Stimulated activated CD8-positive, alpha-beta memory T cell treated with anti-CD3 and anti-CD28 coated beads, Interleukin-12 subunit alpha, Interleukin-12 subunit beta, amount 100 ng/mL, for 24 hours (primary cell): ENCODE measurements around the gene SCLT1.

Source experiments
- DNase-seq: peaks from one replicate; pipeline ENCODE4 v3.0.0-alpha.2; 2020; ENCODE audit errors: extremely low read depth

SCLT1 gene

DNA sequence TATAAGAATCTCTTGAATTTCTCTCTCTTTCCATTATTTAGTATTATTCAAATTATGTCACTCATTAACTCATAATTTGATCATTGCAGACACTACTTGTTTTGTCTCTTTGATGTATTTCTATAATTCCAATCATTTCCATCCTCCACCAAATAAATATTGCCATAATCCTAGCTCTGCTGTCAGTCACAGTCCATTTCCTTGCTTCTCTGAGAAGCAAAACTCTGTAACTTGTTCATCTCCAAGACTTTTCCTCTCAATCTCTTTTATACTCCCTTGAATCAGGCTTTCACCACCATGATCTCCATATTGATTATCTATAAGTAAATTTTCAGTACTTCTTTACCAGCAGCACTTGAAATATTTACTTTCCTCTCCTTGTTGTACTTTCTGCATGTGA lies 135.9 kb downstream of the SCLT1 start:
- no peak for DNase-seq

- no peak for DNase-seq
These were observed 137.6 kb downstream of the SCLT1 start for GRCh38 chr4:128955751-128956150.

GRCh38 chr4:128954941-128955340 lies 138.4 kb downstream of the SCLT1 start:
- no peak for DNase-seq

GRCh38 chr4:128951316-128951715 lies 142.0 kb downstream of the SCLT1 start:
- DNase-seq = no peak

- DNase-seq = no peak
These were observed 142.5 kb downstream of the SCLT1 start for GRCh38 chr4:128950796-128951195.

- no peak for DNase-seq
These were observed 146.4 kb downstream of the SCLT1 start for GRCh38 chr4:128946916-128947315.

DNA sequence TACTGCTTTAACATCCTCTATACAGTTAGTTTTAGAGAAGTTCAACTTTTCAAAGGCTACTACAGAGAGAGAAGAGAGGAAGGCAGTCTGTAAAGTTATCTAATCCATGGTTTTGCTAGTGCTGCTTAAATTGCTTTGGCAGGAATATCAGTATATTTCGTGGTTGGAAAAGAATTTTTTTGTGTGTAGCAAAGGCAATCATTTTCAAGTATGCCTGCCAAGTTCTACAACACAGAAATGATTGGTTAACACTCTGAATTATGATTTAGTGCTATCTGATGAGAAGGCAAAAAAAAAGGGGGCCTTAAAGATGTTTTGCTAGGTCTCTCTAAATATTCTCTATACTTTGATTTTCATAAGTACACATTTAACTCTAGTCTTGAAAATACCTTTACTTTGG lies 150.7 kb downstream of the SCLT1 start:
- DNase-seq = no peak

GRCh38 chr4:128940971-128941370 lies 152.4 kb downstream of the SCLT1 start:
- no peak for DNase-seq

GRCh38 chr4:128930051-128930450 lies 163.3 kb downstream of the SCLT1 start:
- no peak for DNase-seq

DNA sequence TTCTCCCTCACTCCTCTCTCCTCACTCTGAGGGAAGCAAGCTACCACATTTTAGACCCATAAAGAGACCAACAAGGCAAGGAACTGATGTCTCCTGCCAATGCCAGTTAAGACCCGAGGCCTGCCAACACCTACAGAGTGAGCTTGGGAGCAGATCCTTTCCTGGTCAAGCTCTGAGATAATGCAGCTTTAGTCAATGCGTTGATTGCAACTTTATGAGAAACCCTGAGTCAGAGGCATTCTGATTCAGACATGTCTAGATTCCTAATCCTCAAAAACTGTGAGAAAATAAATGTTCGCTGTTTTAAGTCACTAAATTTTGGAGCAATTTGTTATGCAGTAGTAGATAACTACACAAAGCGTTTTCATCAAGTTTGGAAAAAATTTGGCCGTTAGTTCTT lies 168.4 kb downstream of the SCLT1 start:
- no peak for DNase-seq

GRCh38 chr4:128921954-128922353 lies 171.4 kb downstream of the SCLT1 start:
- no peak for DNase-seq

GRCh38 chr4:128917781-128918180 lies 175.6 kb downstream of the SCLT1 start:
- DNase-seq = no peak

- no peak for DNase-seq
These were observed 176.5 kb downstream of the SCLT1 start for GRCh38 chr4:128916832-128917231.

- no peak for DNase-seq
These were observed 177.8 kb downstream of the SCLT1 start for GRCh38 chr4:128915544-128915943.

DNA sequence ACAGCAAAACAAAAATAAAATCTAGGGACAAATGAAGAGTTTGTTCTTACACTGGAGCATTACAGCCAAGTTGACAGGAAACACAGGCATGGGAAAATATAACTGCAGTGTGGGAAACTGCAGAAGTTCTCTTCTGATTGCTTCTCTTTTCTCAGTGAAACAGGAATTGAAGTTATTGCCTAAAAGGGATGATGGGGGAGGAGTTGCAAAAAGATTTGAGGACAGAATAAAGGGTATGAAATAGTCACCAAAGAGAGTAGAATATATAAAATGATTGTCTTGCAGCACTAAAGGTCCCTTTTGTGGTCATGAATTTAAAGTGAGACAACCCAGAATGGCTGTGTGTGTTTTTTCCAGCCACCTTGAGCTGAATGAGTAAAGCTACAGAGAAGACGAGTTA lies 180.1 kb downstream of the SCLT1 start:
- no peak for DNase-seq

DNA sequence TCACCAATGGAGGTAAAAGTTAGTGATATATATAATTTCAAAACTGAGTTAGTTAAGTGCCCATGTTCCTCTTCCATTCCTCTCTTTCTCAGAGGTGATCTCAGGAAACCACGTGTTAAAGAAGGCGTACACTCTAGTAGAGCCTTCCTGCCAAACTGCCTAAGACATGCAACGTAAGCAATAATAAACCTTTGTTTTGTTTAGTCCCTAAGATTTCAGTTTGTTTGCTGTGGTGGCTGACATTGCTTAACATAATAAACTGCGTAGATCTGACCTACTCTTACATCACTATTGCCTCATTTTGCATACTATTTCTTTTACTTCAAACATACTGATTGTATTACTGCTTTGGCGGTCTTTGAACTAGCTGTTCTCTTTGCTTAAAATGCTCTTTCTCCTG lies 184.6 kb downstream of the SCLT1 start:
- DNase-seq = no peak

GRCh38 chr4:128907981-128908380 lies 185.4 kb downstream of the SCLT1 start:
- DNase-seq = no peak

DNA sequence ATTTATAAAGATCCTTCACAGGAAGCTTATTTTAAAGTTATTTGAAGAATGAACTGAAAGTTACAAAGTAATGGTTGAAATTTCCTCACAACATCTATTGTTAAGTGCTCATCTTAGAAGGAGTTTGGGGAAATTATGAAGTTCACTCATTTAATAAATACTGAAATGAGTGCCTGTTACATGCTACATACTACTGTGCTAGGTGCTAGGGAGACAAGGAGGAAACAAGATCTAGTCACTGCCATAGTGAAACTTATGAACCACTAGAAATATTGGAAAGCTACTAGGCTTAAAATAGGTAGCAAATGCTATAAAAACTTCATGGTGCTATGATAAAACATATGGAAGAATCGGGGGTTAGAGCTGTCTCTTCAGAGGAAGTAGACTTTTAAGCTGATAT lies 186.8 kb downstream of the SCLT1 start:
- no peak for DNase-seq

DNA sequence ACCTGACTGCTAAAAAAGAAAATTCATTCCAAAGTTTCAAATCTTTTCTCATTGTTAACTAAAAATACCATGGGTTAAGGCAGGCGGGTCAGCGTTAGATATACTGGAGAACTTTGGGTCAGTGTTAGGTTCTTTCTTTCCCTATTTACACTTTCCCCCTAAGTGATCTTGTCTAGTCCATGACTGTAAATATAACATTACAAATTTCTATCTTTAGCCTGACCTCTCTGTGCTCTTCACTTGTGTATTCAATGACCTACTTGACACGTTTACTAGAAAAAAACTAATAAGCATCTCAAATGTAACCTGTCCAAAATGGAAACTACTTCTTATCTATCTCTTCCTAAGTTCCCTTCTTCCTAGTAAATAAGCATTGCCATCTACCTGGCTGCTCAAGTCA lies 188.5 kb downstream of the SCLT1 start:
- DNase-seq = no peak

DNA sequence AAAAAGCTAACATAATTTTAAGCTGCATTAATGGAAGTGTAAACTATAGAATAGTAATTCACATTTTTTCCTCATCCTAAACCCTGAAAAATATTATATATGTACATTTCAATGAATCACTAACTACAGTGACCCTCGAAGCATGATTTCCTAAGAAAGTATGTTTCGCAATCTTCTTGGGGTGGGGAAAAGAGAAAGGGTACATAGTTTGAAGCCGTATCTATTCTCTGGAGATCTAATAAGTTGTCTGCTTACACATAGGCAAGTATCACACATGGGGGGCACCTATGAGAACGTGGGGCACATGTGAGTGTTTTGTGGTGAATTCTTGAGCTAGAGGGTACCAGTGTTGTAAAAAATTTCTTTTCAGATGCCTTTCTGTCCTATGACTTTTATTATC lies 212.7 kb downstream of the SCLT1 start:
- no peak for DNase-seq

DNA sequence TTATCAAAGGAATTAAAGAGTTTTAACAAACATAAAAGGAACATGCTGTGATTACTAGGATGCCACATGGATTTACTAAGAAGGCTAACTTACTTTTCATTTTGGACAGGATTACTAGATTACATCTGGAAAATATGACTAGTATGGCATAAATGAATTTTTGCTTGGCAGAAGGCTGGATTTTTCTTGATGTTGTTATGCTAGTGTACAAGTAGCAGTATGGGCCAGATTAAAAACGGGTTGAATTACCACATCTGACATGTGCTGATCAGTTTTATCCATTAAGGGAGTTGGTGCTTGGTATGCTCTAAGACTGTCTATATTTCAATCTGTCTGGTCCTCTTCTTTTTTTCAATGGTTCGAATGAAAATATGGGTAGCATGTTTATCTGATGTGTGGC lies 213.4 kb downstream of the SCLT1 start:
- no peak for DNase-seq

- DNase-seq = no peak
These were observed 214.1 kb downstream of the SCLT1 start for GRCh38 chr4:128879283-128879682.

DNA sequence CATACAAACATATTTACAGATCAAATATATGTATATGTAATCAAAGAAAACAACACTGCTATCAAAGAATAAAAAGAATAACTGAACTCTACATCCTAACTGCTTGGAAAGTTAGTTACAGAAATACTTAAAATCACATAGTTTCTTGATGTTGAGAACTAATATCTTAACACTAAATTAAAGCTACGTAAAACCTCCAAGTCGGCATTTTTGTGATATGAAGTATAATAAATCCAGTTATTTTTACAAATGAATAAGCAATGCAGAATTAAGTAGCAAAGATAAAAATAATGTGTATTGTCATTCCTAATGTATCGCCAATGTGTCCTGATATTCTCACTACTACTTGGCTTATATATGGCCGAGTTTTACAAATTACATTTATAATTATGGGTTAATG lies 215.4 kb downstream of the SCLT1 start:
- no peak for DNase-seq

DNA sequence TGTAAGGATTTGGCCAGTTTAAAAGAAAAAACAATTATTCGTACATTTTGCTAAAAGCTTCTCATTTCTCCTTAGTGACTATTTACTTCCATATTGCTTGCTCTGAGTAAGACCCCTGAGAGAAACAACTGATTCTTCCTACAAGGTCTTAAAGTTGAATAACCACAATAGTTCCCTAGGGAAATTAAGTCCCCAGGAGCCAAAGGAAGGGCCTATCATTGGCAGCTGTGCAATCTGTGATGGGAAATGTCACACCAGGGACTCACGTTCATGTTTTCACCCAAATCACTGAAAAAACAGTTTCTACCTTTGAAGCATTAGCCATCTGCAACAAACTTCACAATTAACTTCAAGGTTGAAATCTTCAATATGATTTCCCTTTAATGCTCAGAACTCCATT lies 217.1 kb downstream of the SCLT1 start:
- no peak for DNase-seq

- no peak for DNase-seq
These were observed 221.4 kb downstream of the SCLT1 start for GRCh38 chr4:128871948-128872347.
